ENCODE measurements around the gene PXK.

The PXK gene

GRCh38 chr3:58377750-58378149 lies 45.1 kb downstream of the PXK start:
- Histone ChIP-seq H3K27ac (ENCODE audit: low read depth in 2 of 2, low read length in 2 of 2) (no peak overlapping the region), H3K4me3 (ENCODE audit: low read length in 2 of 2) (no peak overlapping the region), H3K36me3 (ENCODE audit: control insufficient read depth in 2 of 2, insufficient read depth in 2 of 2, low read length in 2 of 2) (no peaks in the 10 kb centered on the region), H3K9ac (ENCODE audit: low read depth in 1 of 2, low read length in 2 of 2) (no peak overlapping the region), H3K27me3 (ENCODE audit: control insufficient read depth in 2 of 2, insufficient read depth in 2 of 2, low read length in 2 of 2) (no peaks in the 10 kb centered on the region), H3K4me1 (ENCODE audit: control insufficient read depth in 2 of 2, insufficient read depth in 2 of 2, low read length in 2 of 2) (no peaks in the 10 kb centered on the region), H3K9me3 (ENCODE audit: control insufficient read depth in 2 of 2, low read length in 2 of 2) (no peaks in the 10 kb centered on the region)

DNA sequence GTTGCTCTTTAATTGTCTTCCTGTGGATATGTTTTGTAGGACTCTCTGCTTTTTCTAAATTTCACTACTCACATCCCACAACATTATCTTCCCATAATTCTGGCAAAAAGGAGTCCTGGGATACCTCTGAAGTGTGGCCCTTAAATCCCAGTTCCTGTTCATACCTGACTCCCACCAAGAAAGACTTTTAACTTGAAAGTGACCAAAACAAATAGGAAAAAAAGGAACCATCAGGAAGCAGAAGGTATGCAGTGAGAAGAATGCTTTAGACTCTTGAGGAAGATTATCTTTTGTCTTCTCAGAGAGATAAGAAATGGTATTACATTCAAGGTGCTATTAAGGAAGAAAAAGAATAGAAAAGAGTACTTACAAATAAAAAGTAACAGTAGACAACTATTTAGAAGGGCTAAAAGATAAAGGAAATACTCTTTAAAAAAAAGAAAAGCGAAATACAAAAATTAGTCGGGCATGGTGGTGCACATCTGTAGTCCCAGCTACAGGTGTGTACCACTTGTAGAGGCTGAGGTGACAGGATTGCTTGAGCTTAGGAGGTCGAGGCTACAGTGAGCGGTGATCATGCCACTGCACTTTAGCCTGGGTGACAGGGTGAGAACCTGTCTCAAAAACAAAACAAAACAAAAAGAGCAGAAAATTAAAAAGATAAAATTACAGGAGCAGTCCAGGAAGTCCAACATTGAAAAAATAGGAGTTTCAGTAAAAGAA lies 46.8 kb downstream of the PXK start:
- Histone ChIP-seq H3K4me1 (ENCODE audit: control insufficient read depth in 2 of 2, insufficient read depth in 2 of 2, low read length in 2 of 2) (peaks cover 0 to 5% of the 10 kb centered on the region in 2 donors), H3K4me3 (ENCODE audit: low read length in 2 of 2) (no peak overlapping the region), H3K9me3 (ENCODE audit: control insufficient read depth in 2 of 2, low read length in 2 of 2) (no peaks in the 10 kb centered on the region), H3K9ac (ENCODE audit: low read depth in 1 of 2, low read length in 2 of 2) (no peak overlapping the region), H3K27me3 (ENCODE audit: control insufficient read depth in 2 of 2, insufficient read depth in 2 of 2, low read length in 2 of 2) (no peaks in the 10 kb centered on the region), H3K36me3 (ENCODE audit: control insufficient read depth in 2 of 2, insufficient read depth in 2 of 2, low read length in 2 of 2) (peaks cover 0 to 3% of the 10 kb centered on the region in 2 donors), H3K27ac (ENCODE audit: low read depth in 2 of 2, low read length in 2 of 2) (no peak overlapping the region)

GRCh38 chr3:58383476-58383875 lies 50.8 kb downstream of the PXK start:
- Histone ChIP-seq H3K4me3 (ENCODE audit: low read length in 2 of 2) (no peak overlapping the region), H3K9me3 (ENCODE audit: control insufficient read depth in 2 of 2, low read length in 2 of 2) (no peaks in the 10 kb centered on the region), H3K4me1 (ENCODE audit: control insufficient read depth in 2 of 2, insufficient read depth in 2 of 2, low read length in 2 of 2) (peaks cover 3 to 5% of the 10 kb centered on the region in 2 donors), H3K27ac (ENCODE audit: low read depth in 2 of 2, low read length in 2 of 2) (no peak overlapping the region), H3K36me3 (ENCODE audit: control insufficient read depth in 2 of 2, insufficient read depth in 2 of 2, low read length in 2 of 2) (peaks cover 0 to 8% of the 10 kb centered on the region in 2 donors), H3K27me3 (ENCODE audit: control insufficient read depth in 2 of 2, insufficient read depth in 2 of 2, low read length in 2 of 2) (no peaks in the 10 kb centered on the region), H3K9ac (ENCODE audit: low read depth in 1 of 2, low read length in 2 of 2) (no peak overlapping the region)

DNA sequence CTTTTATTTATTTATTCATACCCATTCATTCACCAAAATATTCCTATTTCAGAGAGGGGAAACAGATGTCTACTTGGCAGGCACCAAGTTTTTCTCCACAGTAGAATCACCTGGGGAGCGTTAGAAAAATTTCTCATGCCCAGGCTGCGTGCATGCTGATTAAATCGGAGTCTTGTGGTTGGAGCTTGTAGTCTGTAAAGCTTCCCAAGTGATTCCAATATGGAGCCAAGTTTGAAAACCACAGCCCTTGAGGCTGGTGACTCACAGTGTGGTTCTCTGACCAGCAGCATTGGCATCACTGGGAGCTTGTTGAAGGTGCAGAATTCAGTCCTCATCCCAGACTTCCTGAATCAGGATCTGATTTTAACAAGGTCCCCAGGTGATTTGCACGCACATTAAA lies 51.2 kb downstream of the PXK start:
- no peak overlapping the region for H3K27ac ChIP-seq (ENCODE audit: low read depth in 2 of 2, low read length in 2 of 2)
- no peak overlapping the region for H3K4me3 ChIP-seq (ENCODE audit: low read length in 2 of 2)
- H3K27me3 ChIP-seq (ENCODE audit: control insufficient read depth in 2 of 2, insufficient read depth in 2 of 2, low read length in 2 of 2): no peaks in the 10 kb centered on the region
- H3K9me3 ChIP-seq (ENCODE audit: control insufficient read depth in 2 of 2, low read length in 2 of 2): no peaks in the 10 kb centered on the region
- H3K9ac ChIP-seq (ENCODE audit: low read depth in 1 of 2, low read length in 2 of 2): no peak overlapping the region
- H3K4me1 ChIP-seq (ENCODE audit: control insufficient read depth in 2 of 2, insufficient read depth in 2 of 2, low read length in 2 of 2): peaks cover 3 to 5% of the 10 kb centered on the region in 2 donors
- H3K36me3 ChIP-seq (ENCODE audit: control insufficient read depth in 2 of 2, insufficient read depth in 2 of 2, low read length in 2 of 2): peaks cover 0 to 8% of the 10 kb centered on the region in 2 donors

DNA sequence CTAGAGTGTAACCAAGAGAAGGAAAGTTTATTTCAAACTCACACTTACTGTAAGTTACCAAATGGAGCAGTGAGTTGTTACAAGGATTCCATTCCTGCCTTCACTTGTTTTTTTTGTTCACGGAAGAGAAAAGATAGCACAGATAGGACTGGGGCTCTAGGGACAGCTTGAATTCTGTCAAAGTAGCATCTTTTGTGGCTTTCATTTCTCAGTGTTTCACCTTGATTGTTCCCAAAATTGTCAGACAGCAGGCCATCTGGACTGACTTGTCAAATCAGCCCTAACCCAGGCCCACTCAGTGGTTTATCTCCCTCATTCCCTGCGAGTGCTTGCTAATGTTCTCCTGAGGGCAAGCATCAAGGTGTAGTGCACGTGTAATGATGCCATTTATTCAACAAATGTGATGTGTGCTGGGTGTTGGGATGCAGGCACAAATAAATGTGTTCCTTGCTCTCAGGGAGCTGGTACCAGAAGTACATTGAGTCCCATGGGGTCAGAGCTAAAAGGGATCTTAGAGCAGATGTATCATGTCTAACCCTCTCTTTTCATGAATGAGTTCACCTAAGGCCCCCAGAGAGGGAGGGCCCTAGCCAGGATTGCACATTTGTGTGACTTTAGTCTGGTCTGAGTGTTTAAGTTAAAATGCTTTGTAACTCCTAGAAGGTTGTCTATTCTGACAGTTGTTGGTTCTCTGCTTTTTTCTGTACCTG lies 51.8 kb downstream of the PXK start:
- H3K27me3 ChIP-seq (ENCODE audit: control insufficient read depth in 2 of 2, insufficient read depth in 2 of 2, low read length in 2 of 2): no peaks in the 10 kb centered on the region
- H3K27ac ChIP-seq (ENCODE audit: low read depth in 2 of 2, low read length in 2 of 2): no peak overlapping the region
- peaks cover 3 to 5% of the 10 kb centered on the region in 2 donors for H3K4me1 ChIP-seq (ENCODE audit: control insufficient read depth in 2 of 2, insufficient read depth in 2 of 2, low read length in 2 of 2)
- H3K9me3 ChIP-seq (ENCODE audit: control insufficient read depth in 2 of 2, low read length in 2 of 2): no peaks in the 10 kb centered on the region
- H3K36me3 ChIP-seq (ENCODE audit: control insufficient read depth in 2 of 2, insufficient read depth in 2 of 2, low read length in 2 of 2): peaks cover 0 to 8% of the 10 kb centered on the region in 2 donors
- no peak overlapping the region for H3K9ac ChIP-seq (ENCODE audit: low read depth in 1 of 2, low read length in 2 of 2)
- no peak overlapping the region for H3K4me3 ChIP-seq (ENCODE audit: low read length in 2 of 2)

DNA sequence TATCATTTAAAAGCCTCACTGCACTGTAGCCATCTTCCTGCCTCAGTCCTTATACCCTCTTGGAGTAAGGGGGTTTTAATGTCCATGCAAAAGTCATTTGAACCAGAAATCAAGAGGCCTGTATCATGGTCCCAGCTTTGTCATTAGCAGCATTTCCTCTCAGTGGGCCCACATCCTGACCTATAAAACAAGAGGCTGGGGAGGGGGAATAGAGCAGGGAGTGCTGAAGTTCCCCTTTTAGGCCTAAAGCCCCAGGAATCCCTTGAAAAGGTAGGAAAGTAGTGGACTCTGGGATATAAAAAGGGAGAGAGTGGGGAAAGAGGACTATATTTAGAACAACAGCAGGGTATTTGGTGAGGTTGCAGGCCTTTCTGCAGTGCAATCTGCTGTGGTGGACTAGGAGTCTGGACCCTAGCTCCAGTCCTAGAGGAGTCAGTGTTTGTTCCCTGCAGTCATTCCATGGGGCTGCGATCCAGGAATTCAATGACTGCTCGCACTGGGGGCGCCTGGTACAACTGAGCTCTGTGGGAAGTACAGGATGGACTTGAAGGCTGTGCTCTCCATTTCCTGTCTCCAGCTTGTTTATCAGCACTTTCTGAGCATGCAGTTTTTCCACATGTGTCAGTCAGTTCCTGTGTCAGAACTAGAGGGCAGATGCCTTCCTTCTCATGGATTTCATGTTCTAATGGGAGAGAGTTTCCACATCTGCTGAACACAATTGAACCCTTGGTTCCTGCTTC lies 54.1 kb downstream of the PXK start:
- no peaks in the 10 kb centered on the region for H3K27me3 ChIP-seq (ENCODE audit: control insufficient read depth in 2 of 2, insufficient read depth in 2 of 2, low read length in 2 of 2)
- H3K27ac ChIP-seq (ENCODE audit: low read depth in 2 of 2, low read length in 2 of 2): peak overlapping the region; percentile 65 to 69
- peaks cover 3 to 5% of the 10 kb centered on the region in 2 donors for H3K4me1 ChIP-seq (ENCODE audit: control insufficient read depth in 2 of 2, insufficient read depth in 2 of 2, low read length in 2 of 2)
- H3K9me3 ChIP-seq (ENCODE audit: control insufficient read depth in 2 of 2, low read length in 2 of 2): no peaks in the 10 kb centered on the region
- peaks cover 0 to 8% of the 10 kb centered on the region in 2 donors for H3K36me3 ChIP-seq (ENCODE audit: control insufficient read depth in 2 of 2, insufficient read depth in 2 of 2, low read length in 2 of 2)
- no peak overlapping the region for H3K9ac ChIP-seq (ENCODE audit: low read depth in 1 of 2, low read length in 2 of 2)
- no peak overlapping the region for H3K4me3 ChIP-seq (ENCODE audit: low read length in 2 of 2)

DNA sequence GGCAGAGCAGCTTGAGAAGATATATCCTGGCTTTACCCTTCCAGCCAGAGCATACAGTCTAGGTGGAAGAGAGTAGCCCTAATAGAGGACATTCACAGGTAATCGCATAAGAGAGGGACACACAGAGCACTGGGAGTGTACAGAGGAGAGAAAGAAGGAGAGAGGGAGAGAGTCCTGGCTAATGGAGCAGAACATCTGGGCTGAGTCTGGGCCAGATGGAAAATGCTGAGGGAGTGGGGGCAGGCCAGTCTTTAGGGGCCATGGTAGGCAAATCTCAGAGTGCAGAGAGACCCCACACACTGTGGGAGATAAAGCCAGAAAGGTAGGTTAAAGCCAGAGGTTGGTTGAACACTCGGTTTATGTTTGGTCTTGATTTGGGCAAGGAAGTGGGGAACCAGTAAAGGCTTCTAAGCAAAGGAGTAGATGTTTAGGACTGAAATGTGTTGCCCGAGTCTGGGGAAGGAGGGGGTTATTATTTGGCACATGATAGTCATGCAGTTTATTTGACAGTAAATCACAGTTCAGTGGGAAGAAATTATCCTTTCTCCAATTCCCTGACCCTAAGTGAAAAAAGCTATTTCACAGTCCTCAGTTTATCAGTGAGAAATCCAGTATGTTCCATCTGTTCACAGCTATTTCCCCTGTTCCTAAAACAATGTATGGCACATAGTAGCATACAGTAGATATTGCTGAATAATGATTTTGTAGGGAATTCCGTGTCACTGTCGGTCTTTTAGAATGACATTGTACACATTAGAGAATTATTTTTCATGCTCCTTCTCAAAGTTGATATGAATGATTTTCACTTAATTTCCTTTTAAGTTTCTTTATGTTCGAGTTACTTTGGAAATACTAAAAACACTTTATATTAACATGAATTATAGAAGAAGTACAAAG lies 55.2 kb downstream of the PXK start:
- Histone ChIP-seq H3K36me3 (ENCODE audit: control insufficient read depth in 2 of 2, insufficient read depth in 2 of 2, low read length in 2 of 2) (peaks cover 0 to 8% of the 10 kb centered on the region in 2 donors), H3K27ac (ENCODE audit: low read depth in 2 of 2, low read length in 2 of 2) (peak overlapping the region; percentile 65 to 69), H3K9ac (ENCODE audit: low read depth in 1 of 2, low read length in 2 of 2) (no peak overlapping the region), H3K4me3 (ENCODE audit: low read length in 2 of 2) (no peak overlapping the region), H3K27me3 (ENCODE audit: control insufficient read depth in 2 of 2, insufficient read depth in 2 of 2, low read length in 2 of 2) (no peaks in the 10 kb centered on the region), H3K4me1 (ENCODE audit: control insufficient read depth in 2 of 2, insufficient read depth in 2 of 2, low read length in 2 of 2) (peaks cover 3 to 5% of the 10 kb centered on the region in 2 donors), H3K9me3 (ENCODE audit: control insufficient read depth in 2 of 2, low read length in 2 of 2) (no peaks in the 10 kb centered on the region)

GRCh38 chr3:58388550-58389091 lies 55.9 kb downstream of the PXK start:
- Histone ChIP-seq H3K9me3 (ENCODE audit: control insufficient read depth in 2 of 2, low read length in 2 of 2) (no peaks in the 10 kb centered on the region), H3K4me1 (ENCODE audit: control insufficient read depth in 2 of 2, insufficient read depth in 2 of 2, low read length in 2 of 2) (peaks cover 3 to 5% of the 10 kb centered on the region in 2 donors), H3K9ac (ENCODE audit: low read depth in 1 of 2, low read length in 2 of 2) (no peak overlapping the region)

DNA sequence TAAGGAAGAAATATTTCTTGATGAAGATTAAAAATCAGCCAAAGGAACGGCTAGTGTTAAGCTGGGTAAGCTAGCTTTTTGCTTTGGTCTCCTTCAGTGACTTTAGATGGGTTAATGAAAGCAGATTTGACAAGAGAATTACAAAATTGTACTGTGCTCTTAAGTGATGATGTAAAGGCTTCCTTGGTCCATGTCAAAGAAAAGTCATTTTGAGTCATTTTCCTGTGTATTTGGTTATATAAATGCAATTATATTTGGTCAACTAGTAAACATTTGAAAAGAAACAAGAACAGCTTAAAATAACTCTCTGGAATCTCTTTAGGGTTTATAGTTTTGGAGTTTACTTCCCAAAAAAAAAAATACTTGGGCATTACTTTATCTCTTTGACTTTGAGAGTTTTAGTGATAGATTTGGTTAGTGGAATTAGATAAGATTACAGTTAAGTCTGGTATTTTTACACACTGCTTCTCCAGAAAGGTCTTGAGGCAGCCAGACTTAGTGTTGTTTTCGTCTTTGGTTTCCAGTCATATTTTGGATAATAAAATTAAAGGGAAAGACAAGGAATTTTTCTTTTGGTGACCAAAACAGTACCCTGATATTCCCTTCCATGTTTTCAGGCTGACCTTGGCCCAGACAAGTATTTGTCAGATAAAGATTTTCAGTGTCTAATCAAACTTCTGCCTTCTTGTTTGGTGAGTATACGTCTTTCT lies 58.6 kb downstream of the PXK start:
- Histone ChIP-seq H3K4me1 (ENCODE audit: control insufficient read depth in 2 of 2, insufficient read depth in 2 of 2, low read length in 2 of 2) (peaks cover 0 to 3% of the 10 kb centered on the region in 2 donors), H3K9ac (ENCODE audit: low read depth in 1 of 2, low read length in 2 of 2) (no peak overlapping the region), H3K4me3 (ENCODE audit: low read length in 2 of 2) (no peak overlapping the region), H3K9me3 (ENCODE audit: control insufficient read depth in 2 of 2, low read length in 2 of 2) (no peaks in the 10 kb centered on the region), H3K27me3 (ENCODE audit: control insufficient read depth in 2 of 2, insufficient read depth in 2 of 2, low read length in 2 of 2) (no peaks in the 10 kb centered on the region), H3K27ac (ENCODE audit: low read depth in 2 of 2, low read length in 2 of 2) (peak overlapping the region in 1 of 2 donors; percentile 50), H3K36me3 (ENCODE audit: control insufficient read depth in 2 of 2, insufficient read depth in 2 of 2, low read length in 2 of 2) (no peaks in the 10 kb centered on the region)

More at GRCh38 chr3:58388550-58389091, 55.9 kb downstream of the PXK start:
- no peak overlapping the region for H3K4me3 ChIP-seq (ENCODE audit: low read length in 2 of 2)
- H3K27me3 ChIP-seq (ENCODE audit: control insufficient read depth in 2 of 2, insufficient read depth in 2 of 2, low read length in 2 of 2): no peaks in the 10 kb centered on the region
- peaks cover 0 to 8% of the 10 kb centered on the region in 2 donors for H3K36me3 ChIP-seq (ENCODE audit: control insufficient read depth in 2 of 2, insufficient read depth in 2 of 2, low read length in 2 of 2)
- peak overlapping the region in 1 of 2 donors; percentile 19 for H3K27ac ChIP-seq (ENCODE audit: low read depth in 2 of 2, low read length in 2 of 2)

All from mucosa of rectum (tissue), 2 donors.